Prostate gland (tissue), 2 donors: ENCODE measurements around the gene ARHGEF3. TPM values are rescaled to one million over a fixed set of nuclear protein-coding genes. Genes with fewer than 3 reads are reported as not detected.

Experiments used
- DNase-seq: peaks from one replicate; pipeline ENCODE4 v3.0.0-alpha.2; 2019; ENCODE audit warnings: low spot score
- H3K27ac ChIP-seq, 2 donors: fragments of 200-600 bp; sonication (generic); 2 replicates each; pipeline ENCODE4 v1.5.1; 2017 to 2019
- H3K27me3 ChIP-seq: fragments of 200-600 bp; sonication (generic); replicated peaks from 2 replicates; pipeline ENCODE4 v1.5.1; 2019; ENCODE audit not compliant: insufficient read depth
- H3K36me3 ChIP-seq, 2 donors: fragments of 200-600 bp; sonication (generic); 1 replicate in 1 of 2; 2 replicates in 1 of 2; pipeline versions ENCODE4 v1.5.1 to v1.8.1; 2017 to 2019
- H3K4me1 ChIP-seq: fragments of 200-600 bp; sonication (generic); replicated peaks from 2 replicates; pipeline ENCODE4 v1.5.1; 2019
- H3K4me3 ChIP-seq, 2 donors: fragments of 200-600 bp; sonication (generic); 2 replicates each; pipeline ENCODE4 v1.5.1; 2017 to 2019
- H3K9me3 ChIP-seq: fragments of 200-600 bp; sonication (generic); 2 replicates; pipeline ENCODE4 v1.5.1; 2017
- POLR2A ChIP-seq: fragments of 450-650 bp; IDR thresholded peaks from one replicate; pipeline ENCODE4 v1.6.1; 2016; ENCODE audit warnings: antibody characterized with exemption, mild to moderate bottlenecking
- POLR2AphosphoS5 ChIP-seq: sonication (generic); formaldehyde crosslinking; IDR thresholded peaks from one replicate; pipeline ENCODE4 v1.6.1; 2017; ENCODE audit warnings: antibody characterized with exemption
- WGBS: methylation state at CpG from one replicate; pipeline ENCODE4 v1.1.5; 2018; 5-methylcytosine and 5-hydroxymethylcytosine counted together
- intact Hi-C: fragments of 100-400 bp; cut with DNase I; formaldehyde crosslinking; loops from one replicate; pipeline ENCODE4 v1.14.2; 2022
- total RNA-seq, 2 donors: library from RNA; depleted of rRNA; stranded (reverse); fragments of >200 nt; gene quantifications; one replicate each; pipeline ENCODE4 v1.1.0, GENCODE V29; 2016
- TF ChIP-seq, protein P1 (sequence below), 4 experiments: fragments of 200-600 bp in 2 of 4; fragments of 450-650 bp in 2 of 4; sonication (generic) in 2 of 4; IDR thresholded peaks; 1 replicate in 3 of 4; 2 replicates in 1 of 4; pipeline ENCODE4 v1.5.1; 2016 to 2019; ENCODE audit warnings: antibody characterized with exemption in 4 of 4, mild to moderate bottlenecking in 2 of 4, moderate library complexity in 2 of 4

The ARHGEF3 gene
- total RNA-seq, 2 donors from 2014 or later: 21.6 to 59.4 TPM

DNA sequence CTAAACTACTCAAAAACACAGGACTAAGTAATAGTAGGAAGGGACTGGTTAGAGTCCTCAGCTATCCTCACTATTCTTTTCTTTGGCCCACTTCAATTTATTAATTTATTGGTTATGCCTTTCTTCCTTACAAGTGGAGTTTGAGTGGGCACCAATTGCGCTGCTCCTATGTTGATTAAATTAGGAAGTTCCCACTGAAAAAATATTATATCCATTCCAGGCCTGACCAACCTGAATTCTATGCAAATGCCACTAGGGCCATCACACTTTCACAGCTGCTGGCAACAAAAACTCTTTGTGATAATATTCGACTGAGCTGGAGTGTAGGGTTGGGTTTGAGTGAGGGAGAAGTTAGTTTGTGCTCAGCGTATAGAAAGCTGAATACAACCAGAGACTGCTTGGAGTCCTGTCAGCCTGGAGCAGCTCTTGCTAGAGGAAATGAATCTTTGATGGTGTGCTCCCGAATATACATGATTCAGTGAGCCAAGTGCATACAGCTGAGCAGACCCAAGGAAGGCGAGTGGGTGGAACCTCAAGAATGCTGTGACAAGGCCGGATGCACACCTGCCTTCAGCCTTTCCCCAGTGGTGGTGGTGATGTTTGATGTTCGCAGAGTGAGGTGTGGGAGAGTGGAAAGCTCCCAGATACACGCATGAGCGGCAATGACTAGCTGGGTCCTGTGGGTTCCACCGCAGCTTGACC lies 1.5 kb downstream of the ARHGEF3 start:
- DNase-seq: no peak
- 32% methylated on average over 10 of the region's 10 CpGs for WGBS
- Histone ChIP-seq H3K4me3 (peak overlapping the region; percentile 59 to 69), H3K27ac (peak overlapping the region in 1 of 2 donors; percentile 55), H3K36me3 (no peaks in the 10 kb centered on the region), H3K9me3 (no peaks in the 10 kb centered on the region), H3K27me3 (no peaks in the 10 kb centered on the region), H3K4me1 (peaks cover 3% of the 10 kb centered on the region)
- intact Hi-C loops: loop anchor here (2.0 to 5.0 kb wide), 2 partner anchors 117 to 189 kb away; no protein-coding TSS in a partner anchor
- TF ChIP-seq POLR2AphosphoS5: no peak
- TF ChIP-seq, protein P1, sequence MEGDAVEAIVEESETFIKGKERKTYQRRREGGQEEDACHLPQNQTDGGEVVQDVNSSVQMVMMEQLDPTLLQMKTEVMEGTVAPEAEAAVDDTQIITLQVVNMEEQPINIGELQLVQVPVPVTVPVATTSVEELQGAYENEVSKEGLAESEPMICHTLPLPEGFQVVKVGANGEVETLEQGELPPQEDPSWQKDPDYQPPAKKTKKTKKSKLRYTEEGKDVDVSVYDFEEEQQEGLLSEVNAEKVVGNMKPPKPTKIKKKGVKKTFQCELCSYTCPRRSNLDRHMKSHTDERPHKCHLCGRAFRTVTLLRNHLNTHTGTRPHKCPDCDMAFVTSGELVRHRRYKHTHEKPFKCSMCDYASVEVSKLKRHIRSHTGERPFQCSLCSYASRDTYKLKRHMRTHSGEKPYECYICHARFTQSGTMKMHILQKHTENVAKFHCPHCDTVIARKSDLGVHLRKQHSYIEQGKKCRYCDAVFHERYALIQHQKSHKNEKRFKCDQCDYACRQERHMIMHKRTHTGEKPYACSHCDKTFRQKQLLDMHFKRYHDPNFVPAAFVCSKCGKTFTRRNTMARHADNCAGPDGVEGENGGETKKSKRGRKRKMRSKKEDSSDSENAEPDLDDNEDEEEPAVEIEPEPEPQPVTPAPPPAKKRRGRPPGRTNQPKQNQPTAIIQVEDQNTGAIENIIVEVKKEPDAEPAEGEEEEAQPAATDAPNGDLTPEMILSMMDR (IDR thresholded peaks at IDR 0.05): peak in 2 of 4 experiments; percentile 10

DNA sequence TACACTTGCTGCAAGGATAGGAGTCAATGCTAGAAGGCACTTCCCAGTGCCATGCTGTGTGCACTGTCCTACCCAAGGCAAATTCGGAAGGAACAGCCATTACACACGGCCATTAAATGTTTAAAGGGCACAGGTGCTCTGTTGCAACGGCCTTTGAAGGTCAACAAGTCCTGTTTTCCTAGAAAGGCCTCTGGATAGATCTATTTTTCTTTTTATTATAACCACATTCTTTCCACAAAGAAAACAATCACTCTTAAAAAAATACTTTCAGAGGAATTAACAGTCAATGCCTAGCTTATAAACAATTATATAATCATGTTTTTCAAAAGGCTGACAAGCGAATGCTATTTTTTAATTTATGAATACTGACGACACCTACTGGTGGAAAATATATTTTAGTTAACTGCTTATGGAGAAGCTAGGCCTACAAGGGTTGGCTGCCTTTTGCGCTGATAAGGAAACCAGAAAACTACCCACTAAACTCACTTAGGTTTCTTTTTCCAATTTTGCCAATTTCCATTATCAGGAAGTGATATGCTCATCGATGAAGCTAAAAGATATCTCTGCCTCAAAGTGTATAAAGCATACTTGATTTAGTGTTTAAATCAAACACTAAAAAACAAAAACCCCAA lies 2.4 kb downstream of the ARHGEF3 start:
- 9% methylated on average over 7 of the region's 7 CpGs for WGBS
- peaks cover 5% of the 10 kb centered on the region for H3K4me1 ChIP-seq

DNA sequence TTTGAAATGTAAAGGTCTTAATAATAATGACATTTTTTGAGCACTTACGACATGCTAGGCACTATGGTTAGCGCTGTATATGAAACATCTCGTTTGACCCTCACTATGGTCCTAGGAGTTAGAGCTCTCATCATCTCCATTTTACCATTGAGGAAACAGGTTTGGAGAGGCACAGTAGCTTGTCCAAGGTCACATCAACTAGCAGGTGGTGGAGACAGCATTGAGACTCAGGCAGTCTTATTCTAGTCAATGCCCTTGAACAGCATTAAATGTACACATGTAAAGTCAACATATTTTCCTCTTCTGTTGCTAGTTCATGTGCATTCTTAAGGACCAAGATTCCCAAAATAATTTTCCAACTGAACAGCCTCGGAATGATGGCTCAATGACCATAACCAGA lies 4.8 kb downstream of the ARHGEF3 start:
- TF ChIP-seq POLR2A: no peak
- 92% methylated on average over 4 of the region's 4 CpGs for WGBS
- H3K27ac ChIP-seq: no peak overlapping the region
- no peak overlapping the region for H3K4me3 ChIP-seq
- no peak for DNase-seq
- no peaks in the 10 kb centered on the region for H3K36me3 ChIP-seq
- intact Hi-C loops: no loop called here
- no peaks in the 10 kb centered on the region for H3K9me3 ChIP-seq
- no peaks in the 10 kb centered on the region for H3K27me3 ChIP-seq
- peaks cover 5% of the 10 kb centered on the region for H3K4me1 ChIP-seq

More for the DNA sequence above, 2.4 kb downstream of the ARHGEF3 start:
- TF ChIP-seq, protein P1 (IDR thresholded peaks at IDR 0.05): peak; percentile 53 to 82 (median 78)
- TF ChIP-seq POLR2AphosphoS5 (peak; percentile 44), POLR2A (no peak)
- H3K27me3 ChIP-seq: no peaks in the 10 kb centered on the region
- no peaks in the 10 kb centered on the region for H3K36me3 ChIP-seq
- H3K27ac ChIP-seq: peak overlapping the region; percentile 40 to 55
- peak; percentile 56 for DNase-seq
- intact Hi-C loops: loop anchor here (2.0 kb wide), 1 partner anchor 97 kb away; no protein-coding TSS in a partner anchor
- H3K9me3 ChIP-seq: no peaks in the 10 kb centered on the region
- H3K4me3 ChIP-seq: peak overlapping the region; percentile 6 to 69

DNA sequence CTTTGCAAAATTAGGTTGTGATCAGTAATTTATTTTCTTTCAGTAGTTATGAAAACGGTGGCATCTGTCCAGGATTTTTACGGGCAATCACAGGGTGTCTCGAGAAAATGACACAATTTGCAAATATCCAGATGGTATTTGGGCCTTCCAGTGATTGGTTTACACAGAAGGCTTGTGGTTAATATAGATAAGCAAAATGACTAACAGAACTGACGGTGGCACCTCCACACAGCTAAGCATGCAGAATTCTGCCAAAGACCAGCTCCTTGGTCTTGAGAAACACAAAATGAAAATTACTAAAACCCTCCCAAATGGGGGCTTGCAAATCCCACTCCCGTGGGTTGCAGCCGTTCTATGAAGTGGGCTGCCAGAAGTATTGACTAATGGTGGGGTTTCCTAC lies 5.5 kb downstream of the ARHGEF3 start:
- H3K4me1 ChIP-seq: peaks cover 5% of the 10 kb centered on the region
- no peaks in the 10 kb centered on the region for H3K9me3 ChIP-seq
- no peak for DNase-seq
- intact Hi-C loops: no loop called here
- TF ChIP-seq POLR2A: no peak
- TF ChIP-seq, protein P1 (IDR thresholded peaks at IDR 0.05): no peak
- no peak for TF ChIP-seq POLR2AphosphoS5
- H3K36me3 ChIP-seq: no peaks in the 10 kb centered on the region
- H3K4me3 ChIP-seq: no peak overlapping the region
- H3K27ac ChIP-seq: no peak overlapping the region
- no peaks in the 10 kb centered on the region for H3K27me3 ChIP-seq
- WGBS: 49% methylated on average over 6 of the region's 6 CpGs

DNA sequence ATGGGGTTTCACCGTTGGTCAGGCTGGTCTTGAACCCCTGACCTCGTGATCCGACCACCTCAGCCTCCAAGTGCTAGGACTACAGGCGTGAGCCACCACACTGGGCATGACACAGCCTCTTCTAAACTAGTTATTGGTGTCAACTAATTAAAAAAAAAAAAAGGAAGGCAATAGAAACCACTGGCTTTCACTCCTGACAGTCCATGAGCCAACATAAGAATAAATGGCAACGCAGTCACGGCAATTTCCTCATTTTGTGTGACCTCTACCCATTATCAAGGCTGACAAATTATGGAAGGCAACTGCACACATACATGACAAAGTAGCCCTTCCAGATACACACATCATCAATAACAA lies 5.9 kb downstream of the ARHGEF3 start:
- Histone ChIP-seq H3K9me3 (no peaks in the 10 kb centered on the region), H3K4me1 (peaks cover 5% of the 10 kb centered on the region), H3K27ac (peak overlapping the region in 1 of 2 donors; percentile 12), H3K27me3 (no peaks in the 10 kb centered on the region), H3K4me3 (no peak overlapping the region), H3K36me3 (no peaks in the 10 kb centered on the region)
- intact Hi-C loops: no loop called here
- DNase-seq: no peak
- no peak for TF ChIP-seq POLR2AphosphoS5
- TF ChIP-seq POLR2A: no peak
- TF ChIP-seq, protein P1 (IDR thresholded peaks at IDR 0.05): no peak
- WGBS: 74% methylated on average over 6 of the region's 6 CpGs
